Measurements from ENCODE around the gene ABCA13. TPM values are rescaled to one million over a fixed set of nuclear protein-coding genes. Genes with fewer than 3 reads are reported as not detected.

Gene ABCA13
- total RNA-seq, 2 donors from 2014 or later = not detected

DNA sequence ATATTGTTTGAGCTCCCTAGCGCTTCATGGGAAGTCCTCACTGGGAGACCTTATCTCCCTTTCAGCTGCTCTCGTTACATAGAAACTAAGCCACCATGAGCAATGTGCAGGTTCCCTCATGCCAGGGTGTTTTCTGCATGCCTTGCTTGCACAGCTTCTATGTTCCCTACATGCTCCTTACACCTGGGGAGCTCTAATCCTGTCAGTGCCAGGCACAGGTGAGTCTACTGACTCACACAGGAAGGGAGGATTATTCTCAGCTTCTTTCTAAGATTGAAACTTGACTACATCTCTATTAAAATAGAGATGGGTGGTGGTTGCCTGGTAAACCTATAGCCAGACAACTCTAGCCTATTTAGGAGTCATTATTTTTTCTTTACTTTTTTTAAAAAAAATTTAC is 377.4 kb downstream of the ABCA13 start:
- TF ChIP-seq, protein P1, sequence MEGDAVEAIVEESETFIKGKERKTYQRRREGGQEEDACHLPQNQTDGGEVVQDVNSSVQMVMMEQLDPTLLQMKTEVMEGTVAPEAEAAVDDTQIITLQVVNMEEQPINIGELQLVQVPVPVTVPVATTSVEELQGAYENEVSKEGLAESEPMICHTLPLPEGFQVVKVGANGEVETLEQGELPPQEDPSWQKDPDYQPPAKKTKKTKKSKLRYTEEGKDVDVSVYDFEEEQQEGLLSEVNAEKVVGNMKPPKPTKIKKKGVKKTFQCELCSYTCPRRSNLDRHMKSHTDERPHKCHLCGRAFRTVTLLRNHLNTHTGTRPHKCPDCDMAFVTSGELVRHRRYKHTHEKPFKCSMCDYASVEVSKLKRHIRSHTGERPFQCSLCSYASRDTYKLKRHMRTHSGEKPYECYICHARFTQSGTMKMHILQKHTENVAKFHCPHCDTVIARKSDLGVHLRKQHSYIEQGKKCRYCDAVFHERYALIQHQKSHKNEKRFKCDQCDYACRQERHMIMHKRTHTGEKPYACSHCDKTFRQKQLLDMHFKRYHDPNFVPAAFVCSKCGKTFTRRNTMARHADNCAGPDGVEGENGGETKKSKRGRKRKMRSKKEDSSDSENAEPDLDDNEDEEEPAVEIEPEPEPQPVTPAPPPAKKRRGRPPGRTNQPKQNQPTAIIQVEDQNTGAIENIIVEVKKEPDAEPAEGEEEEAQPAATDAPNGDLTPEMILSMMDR (IDR thresholded peaks at IDR 0.05) = no peak
- H3K4me1 ChIP-seq = no peaks in the 10 kb centered on the region
- no peaks in the 10 kb centered on the region for H3K36me3 ChIP-seq
- DNase-seq (ENCODE audit: low spot score) = no peak
- H3K27ac ChIP-seq = no peak overlapping the region
- no peaks in the 10 kb centered on the region for H3K27me3 ChIP-seq
- H3K9me3 ChIP-seq = no peaks in the 10 kb centered on the region
- H3K4me3 ChIP-seq = no peak overlapping the region

DNA sequence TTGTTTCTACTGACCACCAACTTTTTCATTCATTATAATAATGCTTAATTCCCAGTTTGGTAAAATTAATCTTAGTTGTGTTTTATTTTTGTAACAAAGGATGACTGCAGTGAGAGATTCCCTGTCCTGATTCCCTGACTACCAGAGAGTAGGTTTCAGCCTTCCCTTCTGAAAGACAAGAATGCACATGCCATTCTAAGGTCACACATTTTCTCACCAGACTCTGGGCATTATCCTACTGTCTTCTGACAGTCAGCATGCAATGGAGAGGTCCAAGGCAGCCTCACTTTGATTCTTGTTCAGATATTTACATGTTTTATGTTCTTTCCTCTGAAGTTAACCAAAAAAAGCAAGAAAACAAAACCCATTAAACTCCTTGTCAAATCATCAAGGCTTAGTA is 380.4 kb downstream of the ABCA13 start:
- no peak for DNase-seq (ENCODE audit: low spot score)
- no peaks in the 10 kb centered on the region for H3K4me1 ChIP-seq
- TF ChIP-seq, protein P1 (IDR thresholded peaks at IDR 0.05) = no peak

DNA sequence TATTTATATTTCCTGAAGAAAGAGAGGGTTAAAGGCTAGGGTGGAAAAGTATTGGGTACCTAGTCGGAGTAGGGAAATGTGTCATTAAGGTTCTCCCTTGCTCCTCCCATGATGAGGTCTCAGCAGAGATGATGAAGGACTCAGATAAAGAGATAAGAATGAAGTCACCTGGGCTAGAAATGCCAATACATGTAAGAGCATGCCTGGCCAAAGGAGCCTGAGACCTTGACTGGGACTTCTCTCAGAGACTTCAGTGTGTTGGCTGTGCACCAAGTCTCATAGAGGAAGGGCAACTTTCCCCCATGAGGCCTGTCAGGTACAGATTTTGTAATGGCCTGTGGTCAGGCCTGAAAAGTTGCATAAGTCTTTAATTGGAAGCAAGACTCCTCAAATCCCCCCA is 392.1 kb downstream of the ABCA13 start:
- Histone ChIP-seq H3K36me3 (no peaks in the 10 kb centered on the region), H3K9me3 (no peaks in the 10 kb centered on the region), H3K27ac (no peak overlapping the region), H3K4me1 (no peaks in the 10 kb centered on the region), H3K27me3 (no peaks in the 10 kb centered on the region), H3K4me3 (no peak overlapping the region)
- no peak for DNase-seq (ENCODE audit: low spot score)
- TF ChIP-seq, protein P1 (IDR thresholded peaks at IDR 0.05) = no peak

More for the DNA sequence above, 380.4 kb downstream of the ABCA13 start:
- no peak overlapping the region for H3K4me3 ChIP-seq
- no peaks in the 10 kb centered on the region for H3K9me3 ChIP-seq
- no peaks in the 10 kb centered on the region for H3K36me3 ChIP-seq
- H3K27me3 ChIP-seq = no peaks in the 10 kb centered on the region
- no peak overlapping the region for H3K27ac ChIP-seq

DNA sequence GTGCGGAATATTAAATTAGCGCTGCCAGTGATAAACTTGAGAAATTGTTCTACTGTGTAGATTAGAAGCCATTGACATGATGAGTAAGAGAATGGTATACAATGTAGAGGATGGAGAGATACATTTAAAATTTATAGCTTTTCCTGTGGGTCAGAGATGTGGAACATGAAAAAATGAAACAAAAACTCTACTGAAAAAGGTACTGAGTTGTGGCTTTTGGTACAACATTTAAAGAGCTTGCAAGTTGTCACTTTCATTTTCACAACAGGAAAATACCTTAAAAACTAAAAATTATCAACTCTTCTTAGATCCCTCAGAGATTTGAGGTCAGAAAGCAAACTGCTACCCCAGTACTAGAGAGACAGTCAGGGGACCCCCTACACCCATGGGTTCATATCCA is 404.3 kb downstream of the ABCA13 start:
- H3K9me3 ChIP-seq = peaks cover 0 to 8% of the 10 kb centered on the region in 2 donors
- no peaks in the 10 kb centered on the region for H3K27me3 ChIP-seq
- TF ChIP-seq, protein P1 (IDR thresholded peaks at IDR 0.05) = no peak
- H3K4me3 ChIP-seq = no peak overlapping the region
- H3K36me3 ChIP-seq = no peaks in the 10 kb centered on the region
- no peak overlapping the region for H3K27ac ChIP-seq
- DNase-seq (ENCODE audit: low spot score) = no peak
- no peaks in the 10 kb centered on the region for H3K4me1 ChIP-seq

DNA sequence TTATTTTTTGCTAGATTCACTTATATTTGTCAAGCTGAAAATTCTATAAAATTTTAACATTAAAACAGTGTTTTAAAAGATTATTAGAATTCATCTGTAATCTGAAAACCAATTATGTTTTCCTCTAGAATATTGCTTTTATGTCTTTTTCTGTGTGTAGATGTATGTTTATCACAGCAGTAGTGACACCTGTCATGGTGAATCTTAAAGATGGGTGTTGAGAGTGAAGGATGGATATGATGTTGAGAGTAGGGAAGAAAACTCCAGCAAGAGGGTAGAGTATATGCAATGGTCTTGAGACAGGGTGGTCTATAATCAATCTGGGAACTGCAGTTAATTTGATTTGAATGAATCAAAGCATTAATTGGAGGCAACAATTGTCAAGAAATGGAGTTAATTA is 416.2 kb downstream of the ABCA13 start:
- Histone ChIP-seq H3K36me3 (no peaks in the 10 kb centered on the region), H3K27ac (no peak overlapping the region), H3K4me1 (no peaks in the 10 kb centered on the region), H3K9me3 (no peaks in the 10 kb centered on the region), H3K4me3 (no peak overlapping the region), H3K27me3 (no peaks in the 10 kb centered on the region)
- no peak for DNase-seq (ENCODE audit: low spot score)
- TF ChIP-seq, protein P1 (IDR thresholded peaks at IDR 0.05) = no peak

DNA sequence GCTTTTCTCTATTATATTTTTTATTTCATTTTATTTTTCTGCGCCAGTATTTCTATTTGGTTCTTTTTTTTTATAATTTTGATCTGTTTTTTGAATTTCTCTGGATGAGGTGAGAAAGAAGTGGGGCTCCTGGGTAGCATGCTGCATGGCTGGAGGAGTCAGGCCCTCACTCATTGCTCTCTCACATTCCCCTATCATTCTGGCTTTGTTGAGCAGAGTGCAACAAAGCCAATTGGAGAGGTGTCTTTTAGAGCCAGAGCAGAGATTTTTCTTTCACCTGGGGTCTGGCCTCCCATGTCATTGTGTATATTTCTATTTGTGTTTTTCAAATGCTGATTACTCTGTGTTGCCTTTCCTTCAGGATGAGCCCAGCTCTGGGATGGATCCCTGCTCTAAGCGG is 423.1 kb downstream of the ABCA13 start:
- no peak for DNase-seq (ENCODE audit: low spot score)
- Histone ChIP-seq H3K36me3 (no peaks in the 10 kb centered on the region), H3K9me3 (no peaks in the 10 kb centered on the region), H3K27me3 (no peaks in the 10 kb centered on the region), H3K27ac (no peak overlapping the region), H3K4me3 (no peak overlapping the region), H3K4me1 (no peaks in the 10 kb centered on the region)
- TF ChIP-seq, protein P1 (IDR thresholded peaks at IDR 0.05) = no peak

Measured in right atrium auricular region (tissue), 2 donors.